Lower leg skin (tissue), 3 donors: Measurements from ENCODE around the gene TGFA.

Experiments
- POLR2A ChIP-seq, 2 donors: fragments of 450-650 bp; IDR thresholded peaks; one replicate each; pipeline ENCODE4 v1.6.1; 2016 to 2017; ENCODE audit warnings: antibody characterized with exemption in 2 of 2, mild to moderate bottlenecking in 1 of 2, moderate library complexity in 1 of 2
- TF ChIP-seq, protein P1 (sequence below), 3 donors: fragments of 450-650 bp; IDR thresholded peaks; one replicate each; pipeline ENCODE4 v1.5.1; 2016; ENCODE audit warnings: antibody characterized with exemption in 3 of 3, mild to moderate bottlenecking in 3 of 3, moderate library complexity in 2 of 3

DNA sequence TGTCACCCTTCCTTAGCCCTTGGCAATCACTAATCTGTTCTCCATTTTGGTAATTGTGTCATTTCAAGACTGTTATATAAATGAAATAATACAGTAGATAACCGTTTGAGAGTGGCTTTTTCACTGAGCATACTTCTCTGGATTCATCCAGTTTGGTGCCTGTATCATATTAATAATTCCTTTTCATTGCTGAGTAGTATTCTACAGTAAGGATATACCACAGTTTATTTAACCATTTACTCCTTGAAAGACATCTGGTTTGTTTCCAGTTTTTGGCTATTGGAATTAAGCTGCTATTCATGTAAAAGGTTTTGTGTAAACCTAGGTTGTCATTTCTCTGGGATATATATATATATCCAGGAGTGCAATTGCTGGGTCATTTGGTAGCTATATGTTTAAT, 44.6 kb upstream of the TGFA start:
- TF ChIP-seq, protein P1, sequence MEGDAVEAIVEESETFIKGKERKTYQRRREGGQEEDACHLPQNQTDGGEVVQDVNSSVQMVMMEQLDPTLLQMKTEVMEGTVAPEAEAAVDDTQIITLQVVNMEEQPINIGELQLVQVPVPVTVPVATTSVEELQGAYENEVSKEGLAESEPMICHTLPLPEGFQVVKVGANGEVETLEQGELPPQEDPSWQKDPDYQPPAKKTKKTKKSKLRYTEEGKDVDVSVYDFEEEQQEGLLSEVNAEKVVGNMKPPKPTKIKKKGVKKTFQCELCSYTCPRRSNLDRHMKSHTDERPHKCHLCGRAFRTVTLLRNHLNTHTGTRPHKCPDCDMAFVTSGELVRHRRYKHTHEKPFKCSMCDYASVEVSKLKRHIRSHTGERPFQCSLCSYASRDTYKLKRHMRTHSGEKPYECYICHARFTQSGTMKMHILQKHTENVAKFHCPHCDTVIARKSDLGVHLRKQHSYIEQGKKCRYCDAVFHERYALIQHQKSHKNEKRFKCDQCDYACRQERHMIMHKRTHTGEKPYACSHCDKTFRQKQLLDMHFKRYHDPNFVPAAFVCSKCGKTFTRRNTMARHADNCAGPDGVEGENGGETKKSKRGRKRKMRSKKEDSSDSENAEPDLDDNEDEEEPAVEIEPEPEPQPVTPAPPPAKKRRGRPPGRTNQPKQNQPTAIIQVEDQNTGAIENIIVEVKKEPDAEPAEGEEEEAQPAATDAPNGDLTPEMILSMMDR (IDR thresholded peaks at IDR 0.05): no peak
- TF ChIP-seq POLR2A (IDR thresholded peaks at IDR 0.05): no peak
